Hindlimb muscle (tissue), 1 donor: Measurements from ENCODE around the gene SIGLEC7. TPM values are rescaled to one million over a fixed set of nuclear protein-coding genes. Genes with fewer than 3 reads are reported as not detected.

Experiments
- DNase-seq: peaks from one replicate; pipeline ENCODE4 v3.0.0-alpha.2; 2013
- polyA plus RNA-seq: library from polyadenylated mRNA; unstranded; fragments of 120-200 nt; gene quantifications from one replicate; pipeline ENCODE4 v1.2.1, GENCODE V29; 2013; ENCODE audit not compliant: insufficient read length

The SIGLEC7 gene
- 0.76 TPM for polyA plus RNA-seq

- no peak for DNase-seq
These were observed at the start of gene SIGLEC7 for GRCh38 chr19:51142119-51142518. Gene SIGLEC7, plus strand, starts transcription at chr19:51142301. Its CDS starts 69 bp downstream, at chr19:51142370.

GRCh38 chr19:51093101-51093500, 49.0 kb upstream of the SIGLEC7 start:
- no peak for DNase-seq

- no peak for DNase-seq
These were observed 48.4 kb upstream of the SIGLEC7 start for GRCh38 chr19:51093510-51094345.

- DNase-seq = no peak
These were observed 47.3 kb upstream of the SIGLEC7 start for GRCh38 chr19:51094696-51095279.

GRCh38 chr19:51096473-51097165, 45.5 kb upstream of the SIGLEC7 start:
- no peak for DNase-seq

GRCh38 chr19:51097166-51097738, 44.8 kb upstream of the SIGLEC7 start:
- no peak for DNase-seq

- DNase-seq = no peak
These were observed 44.3 kb upstream of the SIGLEC7 start for GRCh38 chr19:51097796-51098195.

GRCh38 chr19:51098365-51099046, 43.6 kb upstream of the SIGLEC7 start:
- DNase-seq = peak; percentile 59

GRCh38 chr19:51099047-51099382, 43.1 kb upstream of the SIGLEC7 start:
- no peak for DNase-seq

- no peak for DNase-seq
These were observed 41.5 kb upstream of the SIGLEC7 start for GRCh38 chr19:51100601-51101000.

- no peak for DNase-seq
These were observed 40.8 kb upstream of the SIGLEC7 start for GRCh38 chr19:51101171-51101865.

- no peak for DNase-seq
These were observed 39.1 kb upstream of the SIGLEC7 start for GRCh38 chr19:51102991-51103390.

GRCh38 chr19:51103926-51104341, 38.2 kb upstream of the SIGLEC7 start:
- no peak for DNase-seq

- DNase-seq = peak; percentile 22
These were observed 34.6 kb upstream of the SIGLEC7 start for GRCh38 chr19:51107406-51108065.

GRCh38 chr19:51108066-51108804, 33.9 kb upstream of the SIGLEC7 start, which contains the start of gene CTU1:
Gene CTU1, minus strand, starts transcription at chr19:51108409. Its CDS starts 3,840 bp downstream, at chr19:51104569.
- DNase-seq = peak; percentile 99

- DNase-seq = no peak
These were observed 33.3 kb upstream of the SIGLEC7 start for GRCh38 chr19:51108805-51109146.

GRCh38 chr19:51110666-51110971, 31.5 kb upstream of the SIGLEC7 start:
- DNase-seq = no peak

- no peak for DNase-seq
These were observed 30.5 kb upstream of the SIGLEC7 start for GRCh38 chr19:51111606-51112005.

- DNase-seq = no peak
These were observed 27.9 kb upstream of the SIGLEC7 start for GRCh38 chr19:51114087-51114729.

- DNase-seq = no peak
These were observed 25.3 kb upstream of the SIGLEC7 start for GRCh38 chr19:51116736-51117286.
